Activated T-helper 17 cell treated with anti-CD3 and anti-CD28 coated beads, Interleukin-2, amount 50 U/mL, for 72 hours (primary cell): ENCODE results near the gene REXO1. TPM values are rescaled to one million over a fixed set of nuclear protein-coding genes. Genes with fewer than 3 reads are reported as not detected.

Experiments
- ATAC-seq: fragments of 150-1000 bp; cut with Tn5 transposase; replicated peaks from 2 replicates; pipeline ENCODE4 v1.10.0; 2021; ENCODE audit warnings: mild to moderate bottlenecking, moderate library complexity
- H3K27ac Mint-ChIP-seq: one replicate; pipeline ENCODE4 v1.8.0; 2022; ENCODE audit warnings: mixed read lengths
- H3K27me3 Mint-ChIP-seq: one replicate; pipeline ENCODE4 v1.8.0; 2022; ENCODE audit warnings: mixed read lengths
- H3K36me3 Mint-ChIP-seq: one replicate; pipeline ENCODE4 v1.8.0; 2022; ENCODE audit warnings: low read depth, mild to moderate bottlenecking, mixed read lengths
- H3K4me1 Mint-ChIP-seq: one replicate; pipeline ENCODE4 v1.8.0; 2022; ENCODE audit warnings: mixed read lengths
- H3K4me3 Mint-ChIP-seq: one replicate; pipeline ENCODE4 v1.8.0; 2022; ENCODE audit warnings: mild to moderate bottlenecking, mixed read lengths
- H3K9me3 Mint-ChIP-seq: one replicate; pipeline ENCODE4 v1.8.0; 2022; ENCODE audit warnings: mixed read lengths
- total RNA-seq, 2 donors: library from RNA; stranded (reverse); gene quantifications; one replicate each; pipeline ENCODE4 v1.2.3, GENCODE V29; 2022

The REXO1 gene
- total RNA-seq, 2 donors from 2014 or later = 39.7 to 50.0 TPM

DNA sequence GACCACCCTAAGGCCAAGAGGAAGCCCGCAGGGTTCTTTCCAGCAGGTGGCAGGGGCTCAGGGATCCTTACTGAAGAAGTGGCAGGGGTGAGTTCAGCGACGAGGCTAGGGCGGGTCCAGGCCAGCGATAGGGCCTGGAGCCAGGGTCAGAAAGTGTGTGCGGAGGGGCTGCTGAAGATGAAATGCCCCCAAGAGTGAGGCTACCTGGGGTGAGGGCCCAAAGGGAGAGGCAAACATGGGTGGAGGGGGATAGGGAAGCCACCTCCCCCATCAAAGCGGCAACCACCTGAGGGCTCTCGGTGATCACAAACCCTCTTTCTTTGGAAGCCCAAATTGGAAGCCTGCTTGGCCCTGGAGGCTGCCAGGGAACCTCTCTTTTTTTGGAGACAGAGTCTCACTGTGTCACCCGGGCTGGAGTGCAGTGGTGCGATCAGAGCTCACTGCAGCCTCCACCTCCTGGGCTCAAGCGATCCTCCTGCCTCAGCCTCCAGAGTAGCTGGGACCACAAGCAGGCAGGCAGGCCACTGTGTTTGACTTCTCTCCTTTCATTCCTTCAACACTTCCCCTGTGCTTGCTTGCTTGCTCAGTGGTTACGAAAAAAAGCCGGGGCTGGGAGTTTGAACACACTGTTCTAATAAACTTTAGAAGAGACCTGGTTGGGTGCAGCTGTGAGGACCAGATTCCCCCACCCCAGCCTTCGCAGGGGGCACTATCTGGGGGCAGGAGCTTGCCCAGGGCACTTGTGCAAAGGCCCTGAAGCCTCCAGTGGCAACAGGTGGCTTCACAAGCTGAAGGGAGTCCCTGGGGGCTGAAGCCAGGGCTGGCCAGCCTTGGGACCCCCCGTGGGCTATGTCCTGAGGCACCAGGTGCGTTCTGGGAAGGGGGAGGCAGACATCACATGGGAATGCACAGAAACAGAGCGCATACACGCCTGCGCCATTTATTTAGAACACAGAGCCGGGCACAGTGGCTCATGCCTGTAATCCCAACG lies 34.8 kb downstream of the REXO1 start:
- Mint-ChIP-seq H3K4me3 (peak overlapping the region; percentile 92), H3K36me3 (peaks cover 13% of the 10 kb centered on the region), H3K27ac (peak overlapping the region; percentile 67), H3K9me3 (no peaks in the 10 kb centered on the region), H3K4me1 (peaks cover 12% of the 10 kb centered on the region), H3K27me3 (no peaks in the 10 kb centered on the region)
- ATAC-seq = no peak

DNA sequence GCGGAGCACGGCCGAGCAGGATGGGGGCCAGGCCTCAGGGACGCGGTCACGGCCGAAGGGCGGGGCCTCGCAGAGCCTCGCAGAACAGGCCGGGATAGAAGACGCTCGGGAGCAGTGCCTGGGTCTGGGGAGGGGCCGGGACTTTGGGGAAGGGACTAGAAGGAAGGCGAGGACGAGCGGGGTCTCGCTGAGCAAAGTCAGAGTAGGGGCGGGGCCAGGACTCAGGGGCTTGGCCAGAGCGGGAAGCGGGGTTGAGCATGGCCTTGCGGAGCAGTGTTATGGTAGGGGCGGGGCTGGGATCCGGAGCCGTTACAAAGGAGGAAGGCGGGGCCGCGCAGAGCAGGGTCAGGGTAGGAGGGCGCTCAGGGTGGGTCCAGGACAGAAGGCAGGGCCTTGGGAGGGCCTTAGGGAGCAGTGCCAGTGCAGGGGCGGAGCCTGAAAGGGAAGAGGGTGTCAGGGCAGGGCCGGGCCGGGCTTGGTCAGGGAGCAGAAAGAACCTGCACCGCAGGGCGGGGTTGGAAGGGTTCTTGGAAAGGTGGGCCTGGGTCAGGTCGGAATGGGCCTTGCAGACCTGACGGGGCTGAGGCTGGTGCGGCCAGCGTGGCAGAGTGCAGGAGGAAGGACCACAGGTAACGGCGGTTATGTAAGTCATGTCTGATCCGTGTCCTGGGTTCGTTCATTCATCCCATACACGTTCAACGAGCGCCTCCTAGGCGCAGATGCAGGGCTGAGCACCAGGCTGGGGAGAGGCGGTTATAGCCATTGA lies 35.7 kb downstream of the REXO1 start:
- H3K36me3 Mint-ChIP-seq = peaks cover 6% of the 10 kb centered on the region
- no peaks in the 10 kb centered on the region for H3K27me3 Mint-ChIP-seq
- H3K4me3 Mint-ChIP-seq = peak overlapping the region; percentile 92
- peaks cover 12% of the 10 kb centered on the region for H3K4me1 Mint-ChIP-seq
- peak; percentile 88 for ATAC-seq
- H3K27ac Mint-ChIP-seq = peak overlapping the region; percentile 67
- H3K9me3 Mint-ChIP-seq = no peaks in the 10 kb centered on the region

DNA sequence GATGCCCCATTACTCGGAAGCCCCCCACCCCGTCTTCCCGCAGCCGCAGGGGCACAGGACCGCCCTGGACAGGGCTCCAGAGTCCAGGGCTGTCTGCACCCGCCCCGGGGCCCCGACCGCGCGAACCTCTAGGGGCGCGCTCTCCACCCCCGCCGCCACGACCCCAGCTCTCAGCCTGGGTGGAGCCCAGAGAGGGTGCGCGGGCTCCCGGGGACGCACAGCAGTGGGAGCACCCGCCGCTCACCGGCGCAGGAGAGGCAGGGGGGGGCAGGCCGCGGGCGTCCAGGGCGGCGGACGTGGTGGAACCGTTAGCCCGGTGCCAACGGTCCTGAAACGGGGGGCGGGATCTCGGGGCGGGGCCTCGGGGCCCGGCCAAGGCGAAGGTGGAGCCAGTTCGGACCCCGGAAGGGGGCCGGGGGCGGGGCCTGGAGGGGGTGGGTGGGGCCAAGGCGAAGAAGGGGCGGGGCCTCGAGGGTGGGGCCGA lies 36.3 kb downstream of the REXO1 start, which contains the start of gene ATP8B3:
Gene ATP8B3 (minus strand): TSS at position 335 of the 484 bp plus-strand sequence. CDS start 540 bp downstream, outside the sequence.
- Mint-ChIP-seq H3K36me3 (peaks cover 6% of the 10 kb centered on the region), H3K4me3 (peak within 1 kb of the TSS; percentile 92), H3K9me3 (no peaks in the 10 kb centered on the region), H3K27me3 (no peaks in the 10 kb centered on the region), H3K27ac (peak within 1 kb of the TSS; percentile 67), H3K4me1 (peaks cover 12% of the 10 kb centered on the region)
- peak; percentile 34 for ATAC-seq

DNA sequence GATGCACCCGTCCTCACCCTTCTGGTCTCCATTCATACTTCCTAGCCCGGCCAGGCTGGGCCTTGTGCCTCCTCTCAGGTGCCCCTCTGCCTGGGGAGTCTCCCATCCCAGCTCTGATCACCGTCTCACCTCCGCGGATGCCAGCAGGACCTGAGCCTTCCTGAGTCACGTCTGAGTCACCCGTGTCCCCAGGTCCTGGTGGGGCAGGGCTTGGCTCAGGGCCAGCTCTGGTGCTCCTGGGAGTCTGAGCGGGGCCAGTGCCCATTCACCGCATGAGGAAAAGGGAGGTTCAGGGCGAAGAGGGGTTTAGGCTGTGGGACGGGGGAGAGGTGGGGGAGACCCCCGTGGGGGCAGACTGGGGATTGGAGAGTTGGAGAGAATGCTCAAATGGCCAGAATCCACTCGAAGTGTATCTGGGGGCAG lies 36.8 kb downstream of the REXO1 start:
- H3K4me3 Mint-ChIP-seq = peak overlapping the region; percentile 92
- no peaks in the 10 kb centered on the region for H3K27me3 Mint-ChIP-seq
- peaks cover 12% of the 10 kb centered on the region for H3K4me1 Mint-ChIP-seq
- no peaks in the 10 kb centered on the region for H3K9me3 Mint-ChIP-seq
- H3K36me3 Mint-ChIP-seq = peaks cover 6% of the 10 kb centered on the region
- ATAC-seq = peak; percentile 43
- peak overlapping the region; percentile 11 for H3K27ac Mint-ChIP-seq

DNA sequence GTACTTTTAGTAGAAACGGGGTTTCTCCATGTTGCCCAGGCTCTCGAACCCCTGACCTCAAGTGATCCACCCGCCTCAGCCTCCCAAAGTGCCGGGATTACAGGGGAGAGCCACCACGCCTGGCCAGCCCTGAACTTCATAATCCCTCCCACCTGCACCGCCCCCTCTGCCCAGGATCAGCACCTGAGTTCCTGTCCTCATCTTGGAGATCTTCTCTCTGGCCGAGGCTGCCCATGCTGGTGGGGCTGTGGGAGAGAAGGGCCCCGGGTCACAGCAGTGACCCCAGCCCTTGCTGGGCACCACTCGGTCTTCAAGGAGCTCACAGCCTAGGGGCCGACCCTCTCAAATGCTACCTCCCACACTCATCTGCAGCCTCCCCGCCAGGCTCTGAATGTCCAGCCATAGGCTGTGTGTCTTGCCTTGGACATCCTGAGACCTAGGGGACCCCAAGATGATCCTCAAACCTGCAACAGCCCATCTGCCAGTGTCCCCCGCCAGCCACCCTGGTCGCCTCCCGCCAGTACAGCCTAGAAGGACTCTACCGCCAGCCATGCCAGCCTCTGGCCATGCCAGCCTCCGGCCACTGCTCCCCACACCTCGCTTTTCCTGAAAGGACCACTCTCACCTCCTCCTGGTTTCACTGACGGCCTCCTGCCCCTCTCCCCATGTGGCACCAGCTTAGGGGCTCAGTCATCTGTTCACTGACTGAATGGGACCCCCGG lies 37.7 kb downstream of the REXO1 start:
- H3K36me3 Mint-ChIP-seq = no peaks in the 10 kb centered on the region
- no peaks in the 10 kb centered on the region for H3K27me3 Mint-ChIP-seq
- H3K4me3 Mint-ChIP-seq = peak overlapping the region; percentile 92
- H3K9me3 Mint-ChIP-seq = no peaks in the 10 kb centered on the region
- H3K4me1 Mint-ChIP-seq = peaks cover 12% of the 10 kb centered on the region
- ATAC-seq = no peak
- no peak overlapping the region for H3K27ac Mint-ChIP-seq

DNA sequence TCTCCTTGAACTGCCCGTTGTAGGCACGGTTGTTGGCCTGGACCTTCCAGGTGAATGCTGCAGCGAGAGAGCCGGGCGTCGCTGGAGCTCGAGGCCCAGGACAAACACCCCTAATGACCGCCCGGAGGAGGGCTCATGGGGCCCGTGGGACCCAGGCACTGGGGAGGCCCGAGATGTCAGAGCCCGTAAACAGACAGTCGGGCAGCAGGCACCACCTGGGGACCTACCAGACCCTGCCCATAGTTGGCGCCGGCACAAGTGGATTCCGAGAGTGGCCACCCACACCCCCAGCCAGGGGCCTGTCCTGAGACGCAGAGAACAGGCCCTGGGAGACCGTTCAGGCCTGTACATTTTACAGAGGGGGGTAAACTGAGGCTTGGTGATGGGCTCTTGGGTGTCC lies 38.6 kb downstream of the REXO1 start:
- Mint-ChIP-seq H3K27ac (no peak overlapping the region), H3K36me3 (no peaks in the 10 kb centered on the region), H3K4me3 (no peak overlapping the region), H3K9me3 (no peaks in the 10 kb centered on the region), H3K27me3 (no peaks in the 10 kb centered on the region), H3K4me1 (peaks cover 12% of the 10 kb centered on the region)
- no peak for ATAC-seq

DNA sequence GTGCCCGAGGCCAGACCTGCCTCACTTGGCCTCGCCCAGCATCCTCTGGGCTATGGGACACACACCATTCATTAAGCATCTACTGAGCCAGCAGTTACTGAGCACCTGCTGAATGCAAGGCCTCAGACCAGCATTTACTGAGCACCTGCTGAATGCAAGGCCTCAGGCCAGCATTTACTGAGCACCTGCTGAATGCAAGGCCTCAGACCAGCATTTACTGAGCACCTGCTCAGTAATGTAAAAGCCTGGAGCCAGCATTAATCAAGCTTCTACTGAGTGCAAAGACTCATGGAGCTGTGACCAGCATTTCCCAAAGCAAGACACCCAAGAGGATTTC lies 39.9 kb downstream of the REXO1 start:
- no peaks in the 10 kb centered on the region for H3K9me3 Mint-ChIP-seq
- no peaks in the 10 kb centered on the region for H3K36me3 Mint-ChIP-seq
- peaks cover 12% of the 10 kb centered on the region for H3K4me1 Mint-ChIP-seq
- H3K4me3 Mint-ChIP-seq = no peak overlapping the region
- no peaks in the 10 kb centered on the region for H3K27me3 Mint-ChIP-seq
- H3K27ac Mint-ChIP-seq = no peak overlapping the region
- ATAC-seq = no peak

DNA sequence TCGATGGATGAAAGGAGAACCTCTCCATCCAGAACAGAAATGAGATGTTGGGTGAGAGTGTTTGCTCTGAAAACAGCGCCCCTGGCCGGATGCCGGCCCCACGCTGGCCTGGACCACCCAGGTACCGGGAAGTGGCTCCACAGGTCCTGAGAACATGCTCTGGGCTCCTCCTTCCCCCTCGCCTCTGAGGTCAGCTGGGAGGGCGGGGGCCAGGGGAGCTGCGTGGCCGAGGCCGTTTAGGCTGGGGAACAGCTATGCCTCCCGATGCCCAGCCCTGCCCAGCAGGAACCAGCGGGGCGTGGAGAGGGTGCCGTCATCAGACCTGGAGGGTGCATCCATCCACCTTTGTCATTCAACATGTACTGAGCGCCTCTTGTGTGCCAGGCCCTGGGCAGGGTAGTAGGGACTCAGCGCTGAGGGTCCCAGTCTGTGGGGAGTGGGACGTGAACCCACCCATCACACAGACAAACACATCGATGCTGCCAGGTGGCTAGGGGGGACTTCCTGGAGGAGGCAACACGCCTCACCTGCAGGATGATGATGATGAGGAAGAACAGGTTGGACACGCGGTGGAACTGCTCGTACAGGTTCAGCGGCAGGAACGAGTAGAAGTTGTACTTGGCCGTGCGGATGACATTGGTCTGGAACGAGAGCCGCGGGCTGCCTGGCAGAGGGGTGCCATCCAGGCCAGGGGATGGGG lies 40.4 kb downstream of the REXO1 start:
- no peak overlapping the region for H3K27ac Mint-ChIP-seq
- no peak overlapping the region for H3K4me3 Mint-ChIP-seq
- H3K36me3 Mint-ChIP-seq = no peaks in the 10 kb centered on the region
- H3K4me1 Mint-ChIP-seq = peaks cover 9% of the 10 kb centered on the region
- H3K9me3 Mint-ChIP-seq = no peaks in the 10 kb centered on the region
- no peak for ATAC-seq
- H3K27me3 Mint-ChIP-seq = no peaks in the 10 kb centered on the region

DNA sequence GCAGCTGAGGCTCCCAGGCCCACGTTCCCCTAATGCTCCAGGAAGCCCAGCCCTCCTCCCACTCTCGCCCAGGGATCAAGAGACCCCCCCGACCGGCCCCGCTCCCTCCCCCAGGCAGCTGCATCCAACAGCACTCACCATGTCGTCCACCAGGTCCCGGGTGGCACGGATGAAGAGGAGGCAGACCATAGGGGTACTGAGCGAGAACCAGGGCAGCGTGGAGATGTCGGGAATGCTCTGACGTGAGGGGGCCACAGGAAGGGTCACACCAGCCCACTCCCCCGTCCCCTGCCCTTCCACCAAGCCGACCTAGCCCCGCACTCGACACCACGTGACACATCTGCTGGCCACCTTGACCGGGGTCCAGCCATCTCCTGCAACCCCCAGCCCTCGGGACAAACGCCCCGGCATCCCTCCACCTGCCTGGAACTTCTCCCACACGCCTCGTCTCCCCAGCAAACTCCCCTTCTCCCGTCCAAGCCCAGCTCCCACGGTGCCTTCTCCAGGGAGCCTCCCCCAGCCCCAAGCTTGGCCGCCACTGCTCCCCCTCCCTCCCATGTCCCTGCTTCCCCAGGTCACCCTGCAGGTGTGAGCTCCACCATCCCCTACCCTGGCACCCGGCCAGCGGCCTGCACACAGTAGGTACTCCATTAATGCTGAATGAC lies 41.1 kb downstream of the REXO1 start:
- no peaks in the 10 kb centered on the region for H3K9me3 Mint-ChIP-seq
- ATAC-seq = no peak
- no peaks in the 10 kb centered on the region for H3K27me3 Mint-ChIP-seq
- no peak overlapping the region for H3K4me3 Mint-ChIP-seq
- H3K4me1 Mint-ChIP-seq = peaks cover 5% of the 10 kb centered on the region
- no peak overlapping the region for H3K27ac Mint-ChIP-seq
- H3K36me3 Mint-ChIP-seq = no peaks in the 10 kb centered on the region

DNA sequence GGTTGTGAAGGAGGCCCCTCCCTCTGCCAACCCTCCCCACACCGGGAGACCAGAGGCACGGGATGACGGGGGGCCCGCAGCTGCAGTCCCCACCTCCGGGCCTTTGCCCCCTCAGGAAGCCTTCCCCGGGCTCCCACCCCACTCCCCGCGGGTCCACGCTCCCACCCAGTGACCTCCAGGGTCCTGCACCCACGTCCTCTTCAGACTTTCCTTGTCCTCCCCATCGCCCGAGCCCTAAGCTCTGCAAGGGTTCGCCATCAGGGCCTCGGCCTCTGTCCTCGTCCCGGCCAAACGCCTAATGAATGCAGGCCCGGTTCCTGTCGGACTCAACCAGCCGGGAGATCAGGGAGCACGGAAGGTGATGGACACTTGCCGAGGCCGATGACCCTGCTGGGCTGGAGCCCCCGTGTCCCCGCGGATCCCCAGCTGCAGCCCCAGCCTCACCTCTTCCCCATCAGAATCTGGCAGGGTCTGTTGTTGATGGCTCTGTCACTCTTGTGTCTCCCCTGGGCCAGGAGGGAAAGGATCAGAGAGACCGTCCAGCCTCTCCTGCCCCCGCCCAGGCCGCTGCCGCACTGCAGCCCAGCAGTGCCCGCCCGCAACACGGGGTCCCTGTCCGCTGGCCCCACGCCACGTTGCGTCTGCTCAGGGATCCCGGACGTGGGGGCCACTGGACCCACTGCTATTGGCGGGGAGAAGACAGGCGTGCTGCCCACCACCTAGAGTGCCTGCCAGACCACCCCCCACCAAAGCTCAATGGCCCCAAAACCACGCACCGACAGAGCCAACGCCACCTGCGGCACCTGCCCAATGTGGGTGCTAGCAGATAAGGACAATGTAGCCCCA lies 41.9 kb downstream of the REXO1 start:
- Mint-ChIP-seq H3K36me3 (no peaks in the 10 kb centered on the region), H3K4me3 (no peak overlapping the region), H3K27me3 (no peaks in the 10 kb centered on the region), H3K27ac (no peak overlapping the region), H3K9me3 (no peaks in the 10 kb centered on the region), H3K4me1 (peaks cover 3% of the 10 kb centered on the region)
- ATAC-seq = no peak

DNA sequence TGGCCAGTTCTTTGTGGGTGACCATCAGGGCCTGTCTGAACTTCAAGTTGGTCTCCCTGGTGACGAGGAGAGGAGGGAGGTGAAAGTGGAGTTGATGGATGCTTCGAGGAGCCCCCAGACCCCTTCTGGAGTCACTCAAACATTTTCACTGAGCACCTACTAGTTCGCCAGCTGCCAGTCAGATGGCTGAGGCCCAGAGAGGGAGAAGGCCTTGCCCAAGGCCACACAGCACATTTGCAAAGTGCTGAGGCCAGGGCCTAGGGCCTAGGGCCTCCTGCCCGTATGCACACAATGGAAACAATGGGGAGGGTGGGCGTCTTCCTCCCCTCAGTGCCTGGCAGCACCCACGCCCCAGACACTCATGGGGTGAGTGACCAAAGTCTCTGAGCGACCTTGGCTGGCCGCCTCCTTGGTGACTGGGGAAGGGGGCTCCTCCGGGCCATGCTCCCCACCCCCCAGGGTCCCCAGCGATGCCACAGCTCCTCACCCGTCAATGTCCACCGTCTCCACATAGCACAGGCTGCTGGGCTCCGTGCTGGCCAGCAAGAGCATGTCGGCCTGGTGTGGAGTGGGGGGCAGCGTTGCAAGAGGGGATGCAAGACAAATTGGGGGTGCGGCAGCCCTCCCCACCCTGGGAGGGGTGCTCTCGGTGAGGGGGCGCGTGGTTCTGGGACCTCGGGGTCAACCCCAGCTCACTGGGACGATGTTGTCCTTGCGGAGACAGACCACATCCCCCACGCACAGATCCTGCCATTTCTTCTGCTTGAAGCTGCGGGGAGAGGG lies 42.7 kb downstream of the REXO1 start:
- no peaks in the 10 kb centered on the region for H3K27me3 Mint-ChIP-seq
- H3K9me3 Mint-ChIP-seq = no peaks in the 10 kb centered on the region
- no peaks in the 10 kb centered on the region for H3K36me3 Mint-ChIP-seq
- no peaks in the 10 kb centered on the region for H3K4me1 Mint-ChIP-seq
- H3K4me3 Mint-ChIP-seq = no peak overlapping the region
- H3K27ac Mint-ChIP-seq = no peak overlapping the region
- ATAC-seq = no peak

DNA sequence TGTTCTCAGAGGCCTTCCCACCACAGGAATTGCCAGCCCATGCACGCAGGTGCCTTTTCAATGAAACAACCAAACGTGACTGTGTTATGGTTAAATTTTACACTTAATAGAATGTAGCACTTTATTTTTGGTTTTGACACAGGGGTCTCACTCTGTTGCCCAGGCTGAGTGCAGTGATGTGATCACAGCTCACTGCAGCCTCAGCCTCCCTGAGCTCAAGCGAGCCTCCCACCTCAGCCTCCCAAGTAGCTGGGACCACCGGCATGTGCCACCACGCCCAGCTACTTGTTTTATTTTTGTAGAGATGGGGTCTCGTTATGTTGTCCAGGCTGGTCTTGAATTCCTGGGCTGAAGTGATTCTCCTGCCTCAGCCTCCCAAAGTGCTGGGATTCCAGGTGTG lies 43.4 kb downstream of the REXO1 start:
- Mint-ChIP-seq H3K4me3 (no peak overlapping the region), H3K4me1 (no peaks in the 10 kb centered on the region), H3K27me3 (no peaks in the 10 kb centered on the region), H3K9me3 (no peaks in the 10 kb centered on the region), H3K27ac (no peak overlapping the region), H3K36me3 (peaks cover 5% of the 10 kb centered on the region)
- ATAC-seq = no peak
